K562 (cell line): ENCODE data around the gene SYK. TPM values are rescaled to one million over a fixed set of nuclear protein-coding genes. Genes with fewer than 3 reads are reported as not detected.

ENCODE experiments used
- ATAC-seq: fragments of 200-7000 bp; cut with Tn5 transposase; 3 replicates; pipeline ENCODE4 v1.9.1; 2020; ENCODE audit warnings: moderate library complexity
- BruUV-seq: library from RNA; stranded (reverse); fragments of 400-500 nt; replicated peaks from 2 replicates; lab custom pipeline; 2021; lab: Mats Ljungman, UMichigan
- CTCF ChIA-PET: fragments of 300-600 bp; formaldehyde crosslinking; extraction: SDS; loops from one replicate; lab custom pipeline; 2021; ENCODE audit warnings: low intra/inter-chr PET ratio; lab: Yijun Ruan, JAX
- POLR2A ChIA-PET: fragments of 300-600, 350-650 bp; sonication (Branson Sonifier 250); formaldehyde crosslinking; extraction: SDS; loops from one replicate; lab custom pipeline; 2021; ENCODE audit warnings: antibody characterized with exemption, inconsistent platforms; lab: Yijun Ruan, JAX
- DNase-seq, 4 experiments: peaks; one replicate each; pipeline versions ENCODE4 v3.0.0 to v3.0.0-alpha.2; 2011 to 2018; ENCODE audit warnings: low spot score in 3 of 4, mixed read lengths in 3 of 4; ENCODE audit errors: extremely low read depth in 1 of 4
- FAIRE-seq: peaks from 2 replicates; lab custom pipeline; 2011; peaks lifted over from hg19 to GRCh38; lab: Jason Lieb, UNC
- H2AFZ ChIP-seq: 2 replicates; pipeline ENCODE4 v1.6.0; 2011; ENCODE audit warnings: low read depth, low read length, control low read depth, inconsistent platforms
- H3K27ac ChIP-seq: fragments of 200-600 bp; 3 replicates; pipeline ENCODE4 v1.8.0; 2011; ENCODE audit warnings: low read depth, mild to moderate bottlenecking, control low read depth, inconsistent platforms, low read length, moderate library complexity, mixed read lengths; ENCODE audit errors: extremely low read depth
- H3K27me3 ChIP-seq, 2 experiments: fragments of 300-600 bp in 1 of 2; 2 replicates in 1 of 2; 3 replicates in 1 of 2; pipeline versions ENCODE4 v1.6.0 to v1.8.0; 2011; ENCODE audit warnings: inconsistent platforms in 2 of 2, low read length in 2 of 2, mild to moderate bottlenecking in 1 of 2, mixed read lengths in 1 of 2, moderate library complexity in 1 of 2; ENCODE audit not compliant: control insufficient read depth in 2 of 2, insufficient read depth in 2 of 2
- H3K36me3 ChIP-seq: fragments of 300-600 bp; 3 replicates; pipeline ENCODE4 v1.8.0; 2011; ENCODE audit warnings: mild to moderate bottlenecking, low read length, inconsistent platforms; ENCODE audit not compliant: control insufficient read depth, insufficient read depth
- H3K4me1 ChIP-seq, 2 experiments: fragments of 200-600 bp in 1 of 2; replicated peaks in 1 of 2; 2 replicates in 1 of 2; 3 replicates in 1 of 2; pipeline versions ENCODE4 v1.5.1 to v1.8.0; 2011; ENCODE audit warnings: inconsistent platforms in 2 of 2, low read length in 2 of 2, mild to moderate bottlenecking in 1 of 2, mixed read lengths in 1 of 2, moderate library complexity in 1 of 2; ENCODE audit not compliant: control insufficient read depth in 2 of 2, insufficient read depth in 2 of 2
- H3K4me2 ChIP-seq: 2 replicates; pipeline ENCODE4 v1.6.1; 2011; ENCODE audit warnings: low read length, control low read depth, inconsistent platforms, mixed read lengths; ENCODE audit not compliant: insufficient read depth
- H3K4me3 ChIP-seq: fragments of 200-600 bp; sonication (generic), shearing (Covaris generic); 2 replicates; pipeline ENCODE4 v1.5.1; 2016; ENCODE audit warnings: control low read depth, inconsistent platforms
- H3K79me2 ChIP-seq: fragments of 200-600 bp; 3 replicates; pipeline ENCODE4 v1.8.0; 2011; ENCODE audit warnings: low read length, inconsistent platforms; ENCODE audit not compliant: control insufficient read depth, insufficient read depth
- H3K9ac ChIP-seq, 2 experiments: 2 replicates each; pipeline versions ENCODE4 v1.6.0 to v1.6.1; 2011; ENCODE audit warnings: low read depth in 2 of 2, low read length in 2 of 2, control low read depth in 1 of 2, inconsistent platforms in 1 of 2, mild to moderate bottlenecking in 1 of 2, mixed read lengths in 1 of 2; ENCODE audit not compliant: insufficient read depth in 1 of 2
- H3K9me1 ChIP-seq: one replicate; pipeline ENCODE4 v1.6.0; 2011; ENCODE audit warnings: inconsistent platforms, mild to moderate bottlenecking, low read length, moderate library complexity; ENCODE audit not compliant: control insufficient read depth, insufficient read depth
- H3K9me3 ChIP-seq: replicated peaks from 2 replicates; pipeline ENCODE4 v1.5.1; 2011; ENCODE audit warnings: low read depth, low read length, inconsistent platforms; ENCODE audit not compliant: control insufficient read depth, insufficient read depth
- H4K20me1 ChIP-seq: replicated peaks from 2 replicates; pipeline ENCODE4 v1.6.1; 2011; ENCODE audit warnings: low read length, inconsistent platforms, mixed read lengths; ENCODE audit not compliant: control insufficient read depth, insufficient read depth
- GMEB1 ChIP-seq: fragments of 250-450 bp; sonication (Bioruptor Pico); IDR thresholded peaks from 2 replicates; pipeline ENCODE4 v1.4.0; 2020; ENCODE audit warnings: mild to moderate bottlenecking
- HDAC3 ChIP-seq: fragments of 450-650 bp; IDR thresholded peaks from 2 replicates; pipeline ENCODE4 v1.6.1; 2018; ENCODE audit warnings: borderline replicate concordance, mild to moderate bottlenecking, moderate library complexity; ENCODE audit not compliant: partially characterized antibody
- MLX ChIP-seq, 2 experiments: fragments of 450-650 bp in 1 of 2; sonication (generic) in 1 of 2; formaldehyde crosslinking; conservative IDR thresholded peaks; 2 replicates each; pipeline versions ENCODE4 v1.4.0 to v1.8.1; 2020 to 2022; ENCODE audit warnings: mild to moderate bottlenecking in 1 of 2, missing genetic modification reagents in 1 of 2
- RAD21 ChIP-seq, 2 experiments: fragments of 250-450 bp in 1 of 2; fragments of 450-650 bp in 1 of 2; sonication (Bioruptor Pico) in 1 of 2; formaldehyde crosslinking in 1 of 2; IDR thresholded peaks in 1 of 2; conservative IDR thresholded peaks in 1 of 2; 2 replicates each; pipeline versions ENCODE4 v1.4.0 to v1.8.0; 2020 to 2022; ENCODE audit warnings: mild to moderate bottlenecking in 2 of 2, moderate library complexity in 1 of 2
- SIN3B ChIP-seq: fragments of 450-650 bp; IDR thresholded peaks from 2 replicates; pipeline ENCODE4 v1.6.1; 2017; ENCODE audit warnings: low read depth, mild to moderate bottlenecking, moderate library complexity
- YY1 ChIP-seq, 3 experiments: IDR thresholded peaks; 2 replicates each; pipeline ENCODE4 v1.6.1; 2011; ENCODE audit warnings: low read length in 2 of 3, mild to moderate bottlenecking in 2 of 3, moderate library complexity in 2 of 3, borderline replicate concordance in 1 of 3, control low read depth in 1 of 3, low read depth in 1 of 3; ENCODE audit not compliant: insufficient read depth in 3 of 3, insufficient replicate concordance in 2 of 3, control insufficient read depth in 1 of 3, insufficient read length in 1 of 3; ENCODE audit errors: extremely low read depth in 1 of 3
- ZFP1 ChIP-seq: fragments of 450-650 bp; formaldehyde crosslinking; IDR thresholded peaks from 2 replicates; pipeline ENCODE4 v1.4.0; 2020; ENCODE audit warnings: mild to moderate bottlenecking, mixed read lengths
- ZNF551 ChIP-seq: fragments of 250-450 bp; sonication (Bioruptor Pico); IDR thresholded peaks from 2 replicates; pipeline ENCODE4 v1.5.0; 2021; ENCODE audit warnings: mild to moderate bottlenecking, moderate library complexity
- WGBS: fragments of 100-300 bp; shearing (Covaris generic); methylation state at CpG from one replicate; pipeline ENCODE4 v1.1.6; 2016; ENCODE audit warnings: low coverage, mixed read lengths; ENCODE audit not compliant: insufficient coverage; ENCODE audit errors: missing lambda C conversion rate; 5-methylcytosine and 5-hydroxymethylcytosine counted together
- in situ Hi-C: fragments of 300-500 bp; cut with MboI; formaldehyde crosslinking; loops from 4 replicates; pipeline ENCODE4 v1.15.0; 2018; ENCODE audit warnings: inconsistent platforms, mixed read lengths
- intact Hi-C: fragments of 100-400 bp; cut with micrococcal nuclease; formaldehyde crosslinking; loops from 2 replicates; pipeline ENCODE4 v1.14.2; 2022
- polyA plus RNA-seq, 8 experiments: library from polyadenylated mRNA; depleted of rRNA in 4 of 8; stranded (reverse) in 5 of 8; unstranded in 3 of 8; fragments of >200 nt; fragmentation: Nextera tagmentation in 2 of 8; fragmentation: Illumina TruSeq in 1 of 8; extraction: Ambion mirVana in 2 of 8; extraction: Trizol in 1 of 8; gene quantifications; 2 replicates each; pipeline versions ENCODE4 v1.2.1 to v1.2.3, GENCODE V29; 2011 to 2014; ENCODE audit warnings: inconsistent platforms in 1 of 8, missing spikeins in 1 of 8
- total RNA-seq, 7 experiments: library from RNA; depleted of rRNA in 6 of 7; stranded (reverse); fragments of >200 nt in 6 of 7; fragmentation: Illumina TruSeq in 2 of 7; extraction: Trizol in 2 of 7; gene quantifications; 2 replicates each; pipeline versions ENCODE4 v1.2.1 to v1.2.3, GENCODE V29; 2011 to 2021; ENCODE audit warnings: low replicate concordance in 1 of 7
- TF ChIP-seq, protein P1 (sequence below), 3 experiments: IDR thresholded peaks in 2 of 3; conservative IDR thresholded peaks in 1 of 3; 2 replicates each; pipeline ENCODE4 v1.5.1; 2011 to 2012; ENCODE audit warnings: low read length in 3 of 3, mild to moderate bottlenecking in 3 of 3, control low read depth in 2 of 3, improper control_type of control experiment in 1 of 3, inconsistent platforms in 1 of 3, low read depth in 1 of 3, mixed read lengths in 1 of 3, moderate library complexity in 1 of 3; ENCODE audit not compliant: insufficient read depth in 2 of 3

The SYK gene
- total and polyA plus RNA-seq, 9 of the 15 experiments (the other 6 are each of a cell fraction or from before 2014, with no cell fraction given), result 3.9 to 32.7 (median 16.7) TPM

GRCh38 chr9:90774682-90775081, 26.9 kb upstream of the SYK start:
- Histone ChIP-seq H3K79me2 (no peaks in the 10 kb centered on the region), H3K36me3 (no peaks in the 10 kb centered on the region), H4K20me1 (no peaks in the 10 kb centered on the region), H3K9ac (no peak overlapping the region), H3K27ac (no peak overlapping the region), H2AFZ (no peak overlapping the region), H3K27me3 (no peaks in the 10 kb centered on the region), H3K9me1 (no peaks in the 10 kb centered on the region), H3K4me2 (no peak overlapping the region), H3K9me3 (no peaks in the 10 kb centered on the region), H3K4me3 (no peak overlapping the region), H3K4me1 (no peaks in the 10 kb centered on the region)
- in situ Hi-C loops, result loop anchor here (25.0 kb wide), 1 partner anchor 637 kb away; no protein-coding TSS in a partner anchor
- no peak for DNase-seq
- intact Hi-C loops, result loop anchor here (2.0 kb wide), 1 partner anchor 96 kb away; no protein-coding TSS in a partner anchor
- FAIRE-seq, result no peak
- 3% methylated on average over 3 of the region's 3 CpGs for WGBS
- no peak for ATAC-seq
- POLR2A ChIA-PET, result interaction anchor here (1.2 kb wide), 1 partner anchor 30 kb away, joined by 3 read pairs; no protein-coding TSS in a partner anchor
- no TSS peak for BruUV-seq
- CTCF ChIA-PET, result interaction anchor here (0.6 kb wide), 1 partner anchor 29 kb away, joined by 3 read pairs; no protein-coding TSS in a partner anchor
- TF ChIP-seq HDAC3 (no peak), SIN3B (no peak), YY1 (IDR thresholded peaks at IDR 0.05; ENCODE audit: borderline replicate concordance in 1 of 3, control insufficient read depth in 1 of 3, extremely low read depth in 1 of 3, insufficient read depth in 3 of 3, insufficient read length in 1 of 3, insufficient replicate concordance in 2 of 3, low read depth in 1 of 3, low read length in 2 of 3) (no peak), RAD21 (CRISPR knock-in tag; conservative IDR thresholded peaks at IDR 0.05 in 1 of 2, IDR thresholded peaks at IDR 0.05 in 1 of 2) (peak in 1 of 2 experiments; percentile 33; a peak in 2 of 4 replicates), MLX (CRISPR knock-in tag; conservative IDR thresholded peaks at IDR 0.05) (no peak), ZNF551 (CRISPR knock-in tag) (no peak), ZFP1 (CRISPR knock-in tag) (no peak), GMEB1 (CRISPR knock-in tag) (no peak)
- TF ChIP-seq, protein P1, sequence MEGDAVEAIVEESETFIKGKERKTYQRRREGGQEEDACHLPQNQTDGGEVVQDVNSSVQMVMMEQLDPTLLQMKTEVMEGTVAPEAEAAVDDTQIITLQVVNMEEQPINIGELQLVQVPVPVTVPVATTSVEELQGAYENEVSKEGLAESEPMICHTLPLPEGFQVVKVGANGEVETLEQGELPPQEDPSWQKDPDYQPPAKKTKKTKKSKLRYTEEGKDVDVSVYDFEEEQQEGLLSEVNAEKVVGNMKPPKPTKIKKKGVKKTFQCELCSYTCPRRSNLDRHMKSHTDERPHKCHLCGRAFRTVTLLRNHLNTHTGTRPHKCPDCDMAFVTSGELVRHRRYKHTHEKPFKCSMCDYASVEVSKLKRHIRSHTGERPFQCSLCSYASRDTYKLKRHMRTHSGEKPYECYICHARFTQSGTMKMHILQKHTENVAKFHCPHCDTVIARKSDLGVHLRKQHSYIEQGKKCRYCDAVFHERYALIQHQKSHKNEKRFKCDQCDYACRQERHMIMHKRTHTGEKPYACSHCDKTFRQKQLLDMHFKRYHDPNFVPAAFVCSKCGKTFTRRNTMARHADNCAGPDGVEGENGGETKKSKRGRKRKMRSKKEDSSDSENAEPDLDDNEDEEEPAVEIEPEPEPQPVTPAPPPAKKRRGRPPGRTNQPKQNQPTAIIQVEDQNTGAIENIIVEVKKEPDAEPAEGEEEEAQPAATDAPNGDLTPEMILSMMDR (IDR thresholded peaks at IDR 0.05 in 2 of 3, conservative IDR thresholded peaks at IDR 0.05 in 1 of 3; ENCODE audit: insufficient read depth in 2 of 3, low read depth in 1 of 3, low read length in 3 of 3), result peak in 1 of 3 experiments; percentile 37; a peak in 2 of 6 replicates
